Endothelial cell (in vitro differentiated cells): ENCODE results near the gene KANSL1L. TPM values are rescaled to one million over a fixed set of nuclear protein-coding genes. Genes with fewer than 3 reads are reported as not detected.

ENCODE experiments used
- DNase-seq: peaks from one replicate; pipeline ENCODE4 v3.0.0; 2021; ENCODE audit warnings: low spot score
- H3K27ac Mint-ChIP-seq: one replicate; pipeline ENCODE4 v1.8.0; 2021; ENCODE audit warnings: mixed read lengths, inconsistent platforms; ENCODE audit not compliant: unreplicated experiment
- H3K27me3 Mint-ChIP-seq: one replicate; pipeline ENCODE4 v1.8.0; 2021; ENCODE audit warnings: mild to moderate bottlenecking, moderate library complexity, mixed read lengths, inconsistent platforms; ENCODE audit not compliant: unreplicated experiment
- H3K36me3 Mint-ChIP-seq: one replicate; pipeline ENCODE4 v1.8.0; 2021; ENCODE audit warnings: mild to moderate bottlenecking, low read depth, mixed read lengths, inconsistent platforms; ENCODE audit not compliant: unreplicated experiment
- H3K4me1 Mint-ChIP-seq: one replicate; pipeline ENCODE4 v1.8.0; 2021; ENCODE audit warnings: mild to moderate bottlenecking, mixed read lengths, inconsistent platforms; ENCODE audit not compliant: unreplicated experiment
- H3K4me3 Mint-ChIP-seq: one replicate; pipeline ENCODE4 v1.8.0; 2021; ENCODE audit warnings: mild to moderate bottlenecking, mixed read lengths, inconsistent platforms; ENCODE audit not compliant: unreplicated experiment
- H3K9me3 Mint-ChIP-seq: one replicate; pipeline ENCODE4 v1.8.0; 2021; ENCODE audit warnings: mixed read lengths, inconsistent platforms; ENCODE audit not compliant: unreplicated experiment
- CTCF ChIP-seq: fragments of 200-600 bp; sonication (generic); IDR thresholded peaks from one replicate; pipeline ENCODE4 v1.5.0; 2021; ENCODE audit warnings: antibody characterized with exemption; ENCODE audit not compliant: unreplicated experiment
- total RNA-seq: library from RNA; stranded (reverse); fragmentation: NEBNext Ultra II Directional; extraction: Animal tissue kit (Norgen Biotek cat#: 25700); gene quantifications from one replicate; pipeline ENCODE4 v1.2.1, GENCODE V29; 2021; ENCODE audit not compliant: unreplicated experiment

KANSL1L gene
- total RNA-seq, 1 donor from 2014 or later, result 13.0 TPM

- Mint-ChIP-seq H3K4me1 (no peaks in the 10 kb centered on the region), H3K9me3 (no peaks in the 10 kb centered on the region), H3K27ac (no peak overlapping the region), H3K27me3 (no peaks in the 10 kb centered on the region), H3K4me3 (no peak overlapping the region), H3K36me3 (no peaks in the 10 kb centered on the region)
- no peak for TF ChIP-seq CTCF
- DNase-seq, result no peak
Measured at GRCh38 chr2:209974576-209974975, 196.6 kb downstream of the KANSL1L start.

GRCh38 chr2:209973328-209973727 lies 197.9 kb downstream of the KANSL1L start:
- no peaks in the 10 kb centered on the region for H3K36me3 Mint-ChIP-seq
- H3K27ac Mint-ChIP-seq, result no peak overlapping the region
- H3K27me3 Mint-ChIP-seq, result no peaks in the 10 kb centered on the region
- H3K9me3 Mint-ChIP-seq, result no peaks in the 10 kb centered on the region
- no peak overlapping the region for H3K4me3 Mint-ChIP-seq
- no peak for DNase-seq
- H3K4me1 Mint-ChIP-seq, result no peaks in the 10 kb centered on the region
- no peak for TF ChIP-seq CTCF

Other genes starting within 250 kb of the KANSL1L start
- 41.0 TPM for gene RPE, start 168.8 kb downstream of the KANSL1L start, total RNA-seq
- not detected for gene ACADL, start 54.0 kb upstream of the KANSL1L start, total RNA-seq
- not detected for gene MYL1, start 143.8 kb upstream of the KANSL1L start, total RNA-seq